C4-2B (cell line): ENCODE results near the gene SNAP47.

ENCODE experiments used
- H3K27ac ChIP-seq: fragments of 450-650 bp; 2 replicates; pipeline ENCODE4 v1.5.1; 2017
- CTCF ChIP-seq: fragments of 450-650 bp; conservative IDR thresholded peaks from 2 replicates; pipeline ENCODE4 v1.5.1; 2017; ENCODE audit warnings: mild to moderate bottlenecking
- ZFX ChIP-seq: fragments of 450-650 bp; IDR thresholded peaks from 2 replicates; pipeline ENCODE4 v1.6.1; 2017

The SNAP47 gene

GRCh38 chr1:227747382-227747781 lies 12.1 kb downstream of the SNAP47 start:
- H3K27ac ChIP-seq, result no peak overlapping the region
- TF ChIP-seq ZFX, result no peak
- no peak for TF ChIP-seq CTCF

GRCh38 chr1:227747948-227748495 lies 12.8 kb downstream of the SNAP47 start:
- no peak overlapping the region for H3K27ac ChIP-seq
- TF ChIP-seq CTCF (no peak), ZFX (no peak)

DNA sequence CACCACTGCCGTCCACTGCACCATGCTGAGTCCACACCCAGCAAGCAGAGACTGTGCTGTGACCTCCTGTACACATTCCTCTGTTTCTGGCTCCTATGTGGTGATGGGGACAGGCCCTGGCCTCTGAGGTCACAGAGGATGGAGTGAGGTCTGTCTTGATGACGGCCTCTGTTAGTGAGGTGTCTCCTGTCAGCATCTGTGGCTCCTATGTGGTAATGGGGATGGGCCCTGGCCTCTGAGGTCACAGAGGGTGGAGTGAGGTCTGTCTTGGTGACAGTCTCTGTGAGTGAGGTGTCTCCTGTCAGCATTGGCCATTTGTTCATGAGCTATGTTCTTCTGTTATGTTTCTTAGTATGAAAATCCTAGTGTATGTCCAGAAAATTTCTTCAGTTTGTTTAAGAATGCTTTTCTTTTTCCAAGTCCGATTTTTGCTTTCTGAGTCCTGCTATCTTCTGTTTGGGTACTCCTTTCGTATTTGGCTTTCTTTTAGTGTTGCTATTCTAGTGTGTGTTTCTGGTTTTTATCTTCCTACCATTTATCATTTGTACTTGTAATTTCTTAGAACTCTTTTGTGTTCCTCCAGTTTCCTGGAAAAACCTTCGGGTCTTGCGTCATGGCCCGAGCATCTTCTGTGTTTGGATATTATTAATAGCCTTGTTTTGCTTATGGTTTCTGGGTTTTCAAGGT lies 13.4 kb downstream of the SNAP47 start:
- no peak overlapping the region for H3K27ac ChIP-seq
- no peak for TF ChIP-seq ZFX
- TF ChIP-seq CTCF, result no peak

DNA sequence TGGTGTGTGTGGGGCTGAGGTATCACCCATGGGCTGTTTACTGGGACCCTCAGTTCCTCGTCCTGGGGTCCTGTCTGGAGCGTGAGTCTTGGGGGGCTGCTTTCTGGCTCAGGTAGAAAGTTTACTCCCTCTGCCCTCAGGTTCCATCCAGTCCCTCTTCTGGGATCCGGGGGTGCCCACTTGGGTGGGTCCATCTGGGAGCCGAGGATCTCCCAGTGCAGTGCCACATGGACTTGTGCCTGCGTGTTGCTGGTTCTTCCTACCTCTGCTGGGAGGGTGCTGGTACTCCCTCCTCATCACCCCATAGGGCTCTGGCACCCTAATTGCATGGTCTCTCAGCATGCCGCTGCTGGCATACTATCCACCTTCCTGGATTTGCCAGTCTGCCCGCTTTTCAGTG lies 14.0 kb downstream of the SNAP47 start:
- TF ChIP-seq CTCF, result no peak
- TF ChIP-seq ZFX, result no peak
- H3K27ac ChIP-seq, result no peak overlapping the region

GRCh38 chr1:227749916-227750710 lies 14.9 kb downstream of the SNAP47 start:
- H3K27ac ChIP-seq, result no peak overlapping the region
- TF ChIP-seq CTCF (no peak), ZFX (no peak)

DNA sequence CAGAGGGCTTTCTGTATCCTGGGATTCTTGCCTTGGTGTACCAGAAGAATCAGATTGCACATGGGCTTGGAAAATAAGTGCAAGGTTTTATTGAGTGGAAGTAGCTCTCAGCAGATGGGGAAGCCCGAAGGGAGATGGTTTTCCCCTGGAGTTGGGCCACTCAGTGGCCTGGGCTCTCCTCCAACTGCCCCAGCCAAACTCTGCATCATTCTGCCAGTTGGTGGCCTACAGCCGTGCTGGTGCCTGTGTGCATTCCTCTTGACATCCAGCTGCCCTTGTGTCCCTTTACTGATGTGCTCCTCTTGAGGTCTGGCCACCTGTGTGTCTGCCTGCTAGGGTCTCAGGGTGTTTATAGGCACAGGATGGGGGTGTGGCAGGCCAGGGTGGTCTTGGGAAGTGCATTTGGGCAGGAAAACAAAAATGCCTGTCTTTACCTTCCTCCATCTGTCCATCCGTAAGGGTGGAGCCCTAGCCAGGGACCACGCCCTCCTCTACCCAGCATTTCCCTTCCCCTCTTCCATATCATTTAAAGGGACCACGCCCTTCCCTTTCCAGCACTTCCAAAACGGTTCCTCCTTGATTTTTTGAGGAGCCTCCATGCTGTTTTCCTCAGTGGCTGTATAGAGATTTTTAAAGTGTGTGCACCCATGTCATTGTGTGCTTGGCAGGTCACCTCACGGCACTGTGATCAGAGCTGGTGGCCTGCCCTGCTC lies 18.9 kb downstream of the SNAP47 start:
- TF ChIP-seq CTCF (no peak), ZFX (no peak)
- H3K27ac ChIP-seq, result no peak overlapping the region
